GM12878 (cell line): ENCODE data around the gene B3GALT4. TPM values are rescaled to one million over a fixed set of nuclear protein-coding genes. Genes with fewer than 3 reads are reported as not detected.
A peak's percentile ranks its signal among the peaks of the same experiment; 100 is the strongest.

Experiments used
- BCL11A ChIP-seq: IDR thresholded peaks from 2 replicates; pipeline ENCODE4 v1.6.1; 2011; ENCODE audit warnings: low read depth, low read length
- E2F8 ChIP-seq: fragments of 450-650 bp; IDR thresholded peaks from 2 replicates; pipeline ENCODE4 v1.6.1; 2018; ENCODE audit warnings: mild to moderate bottlenecking, low read depth, moderate library complexity; ENCODE audit not compliant: partially characterized antibody
- EP300 ChIP-seq, 2 experiments: fragments of 150-350 bp in 1 of 2; IDR thresholded peaks; 2 replicates each; pipeline ENCODE4 v1.6.1; 2011 to 2012; ENCODE audit warnings: low read depth in 2 of 2, low read length in 2 of 2, borderline replicate concordance in 1 of 2, improper control_type of control experiment in 1 of 2, inconsistent platforms in 1 of 2; ENCODE audit not compliant: control insufficient read depth in 1 of 2
- ESRRA ChIP-seq: IDR thresholded peaks from 2 replicates; pipeline ENCODE4 v1.6.1; 2012; ENCODE audit warnings: mild to moderate bottlenecking, low read length, improper control_type of control experiment
- FOXM1 ChIP-seq: IDR thresholded peaks from 2 replicates; pipeline ENCODE4 v1.6.1; 2012; ENCODE audit warnings: low read depth, mild to moderate bottlenecking, inconsistent platforms, low read length, moderate library complexity
- HCFC1 ChIP-seq: fragments of 150-350 bp; IDR thresholded peaks from 2 replicates; pipeline ENCODE4 v1.6.1; 2014; ENCODE audit warnings: low read length
- HDAC6 ChIP-seq: fragments of 200-600 bp; sonication (generic); IDR thresholded peaks from one replicate; pipeline ENCODE4 v1.8.0; 2017; ENCODE audit warnings: antibody characterized with exemption; ENCODE audit not compliant: unreplicated experiment
- HDGF ChIP-seq: fragments of 450-650 bp; IDR thresholded peaks from 2 replicates; pipeline ENCODE4 v1.6.1; 2016; ENCODE audit warnings: antibody characterized with exemption
- KAT2A ChIP-seq: conservative IDR thresholded peaks from 2 replicates; pipeline ENCODE4 v1.6.1; 2011; ENCODE audit warnings: low read depth, low read length; ENCODE audit not compliant: control insufficient read depth
- MTA2 ChIP-seq: fragments of 450-650 bp; IDR thresholded peaks from 2 replicates; pipeline ENCODE4 v1.6.1; 2016; ENCODE audit warnings: low read depth, mild to moderate bottlenecking, moderate library complexity
- MYB ChIP-seq: fragments of 150-350 bp; IDR thresholded peaks from 2 replicates; pipeline ENCODE4 v1.6.1; 2014; ENCODE audit warnings: mild to moderate bottlenecking, low read depth, low read length, borderline replicate concordance
- MYC ChIP-seq: IDR thresholded peaks from 2 replicates; pipeline ENCODE4 v1.6.1; 2011; ENCODE audit warnings: mild to moderate bottlenecking, low read length, moderate library complexity, inconsistent platforms; ENCODE audit not compliant: insufficient read depth, insufficient replicate concordance, insufficient read length, severe bottlenecking
- NBN ChIP-seq: fragments of 450-650 bp; IDR thresholded peaks from 2 replicates; pipeline ENCODE4 v1.6.1; 2016
- RAD21 ChIP-seq: IDR thresholded peaks from 2 replicates; pipeline ENCODE4 v1.6.1; 2011; ENCODE audit warnings: mild to moderate bottlenecking, low read depth, low read length, moderate library complexity; ENCODE audit not compliant: insufficient read depth
- RELA ChIP-seq: fragments of 450-650 bp; IDR thresholded peaks from 2 replicates; pipeline ENCODE4 v1.8.0; 2014; ENCODE audit warnings: borderline replicate concordance; ENCODE audit not compliant: partially characterized antibody
- SIN3A ChIP-seq: IDR thresholded peaks from 2 replicates; pipeline ENCODE4 v1.6.1; 2012; ENCODE audit warnings: low read depth, low read length, improper control_type of control experiment
- SKIL ChIP-seq: fragments of 450-650 bp; IDR thresholded peaks from 2 replicates; pipeline ENCODE4 v1.6.1; 2017; ENCODE audit warnings: mild to moderate bottlenecking, low read depth, inconsistent platforms; ENCODE audit not compliant: poor library complexity, severe bottlenecking
- SMAD5 ChIP-seq: IDR thresholded peaks from 2 replicates; pipeline ENCODE4 v1.6.1; 2016; ENCODE audit warnings: antibody characterized with exemption, low read depth
- TAF1 ChIP-seq: IDR thresholded peaks from 2 replicates; pipeline ENCODE4 v1.6.1; 2011; ENCODE audit warnings: mild to moderate bottlenecking, low read depth, low read length, borderline replicate concordance
- TCF3 ChIP-seq: IDR thresholded peaks from 2 replicates; pipeline ENCODE4 v1.6.1; 2012; ENCODE audit warnings: low read depth, mild to moderate bottlenecking, low read length, borderline replicate concordance; ENCODE audit not compliant: insufficient read depth
- TCF7 ChIP-seq: IDR thresholded peaks from 2 replicates; pipeline ENCODE4 v1.6.1; 2014; ENCODE audit warnings: antibody characterized with exemption, borderline replicate concordance
- YY1 ChIP-seq: IDR thresholded peaks from 2 replicates; pipeline ENCODE4 v1.6.1; 2011; ENCODE audit warnings: low read depth, mild to moderate bottlenecking, low read length
- ZNF217 ChIP-seq: fragments of 450-650 bp; IDR thresholded peaks from 2 replicates; pipeline ENCODE4 v1.6.1; 2017; ENCODE audit warnings: antibody characterized with exemption, mild to moderate bottlenecking
- ZNF384 ChIP-seq: IDR thresholded peaks from 2 replicates; pipeline ENCODE4 v1.6.1; 2012; ENCODE audit warnings: low read depth, mild to moderate bottlenecking, low read length, improper control_type of control experiment, borderline replicate concordance
- polyA plus RNA-seq, 11 experiments: library from polyadenylated mRNA; depleted of rRNA in 4 of 11; unstranded in 6 of 11; stranded (reverse) in 5 of 11; fragments of >200 nt; fragmentation: Nextera tagmentation in 4 of 11; fragmentation: Illumina TruSeq in 1 of 11; extraction: Ambion mirVana in 4 of 11; extraction: Trizol in 1 of 11; gene quantifications; 1 replicate in 1 of 11; 2 replicates in 10 of 11; pipeline versions ENCODE4 v1.2.1 to v1.2.3, GENCODE V29; 2011 to 2016; ENCODE audit warnings: inconsistent platforms in 2 of 11, missing spikeins in 2 of 11, low read depth in 1 of 11
- total RNA-seq, 4 experiments: library from RNA; depleted of rRNA in 3 of 4; stranded (reverse); fragments of >200 nt in 3 of 4; fragmentation: Illumina TruSeq in 1 of 4; extraction: Trizol in 1 of 4; gene quantifications; 2 replicates each; pipeline versions ENCODE4 v1.2.1 to v1.2.3, GENCODE V29; 2013 to 2021
- TF ChIP-seq, protein P1 (sequence below): fragments of 450-650 bp; IDR thresholded peaks from 2 replicates; pipeline ENCODE4 v1.6.1; 2017; ENCODE audit warnings: borderline replicate concordance

Gene B3GALT4
- total and polyA plus RNA-seq, 10 of the 15 experiments (the other 5 are each of a cell fraction or from before 2014, with no cell fraction given), result 0.27 to 8.2 (median 2.6) TPM

DNA sequence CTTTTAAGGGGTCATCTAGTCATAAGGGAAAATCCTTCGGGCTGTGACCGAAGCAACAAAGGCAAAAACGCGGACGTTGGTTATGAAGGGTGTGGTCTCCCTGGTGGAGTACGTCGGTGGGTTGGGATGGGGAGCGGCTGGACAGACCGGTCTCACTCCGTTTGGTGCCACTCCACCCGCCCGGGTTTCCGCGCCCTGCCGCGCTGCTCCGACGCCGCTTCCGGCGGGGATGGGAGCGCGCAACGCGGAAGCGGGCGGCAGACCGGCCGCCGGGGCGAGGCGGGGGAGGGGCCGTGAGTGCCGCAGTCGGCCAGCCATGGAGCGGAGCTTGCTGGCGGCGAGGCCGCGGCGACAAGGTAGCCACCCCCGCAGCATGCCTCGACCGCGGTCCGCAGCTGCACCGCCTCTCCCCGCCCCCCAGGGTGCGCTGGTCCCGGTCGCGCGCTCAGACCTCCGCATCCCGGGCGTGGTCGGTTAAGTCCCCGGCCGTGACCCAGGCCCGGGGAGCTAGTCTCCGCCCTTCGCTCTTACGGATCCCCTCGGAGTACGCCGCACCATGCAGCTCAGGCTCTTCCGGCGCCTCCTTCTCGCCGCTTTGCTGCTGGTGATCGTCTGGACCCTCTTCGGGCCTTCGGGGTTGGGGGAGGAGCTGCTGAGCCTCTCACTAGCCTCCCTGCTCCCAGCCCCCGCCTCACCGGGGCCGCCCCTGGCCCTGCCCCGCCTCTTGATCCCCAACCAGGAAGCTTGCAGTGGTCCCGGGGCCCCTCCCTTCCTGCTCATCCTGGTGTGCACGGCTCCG is at the start of gene B3GALT4 (continued):
- no peak for TF ChIP-seq HDAC6
- no peak; the same call in 1 of the 2 replicates for TF ChIP-seq SMAD5
- peak; percentile 63 for TF ChIP-seq NBN
- TF ChIP-seq MYB, result no peak
- TF ChIP-seq ZNF217, result peak; percentile 48; the same call in 1 of the 2 replicates
- no peak for TF ChIP-seq SKIL
- no peak for TF ChIP-seq MTA2
- 0 out of 4 replicates have a peak, but pooled peaks of 1 of the 2 experiments have one; percentile 9 for TF ChIP-seq EP300 (IDR thresholded peaks at IDR 0.05; ENCODE audit: borderline replicate concordance in 1 of 2, control insufficient read depth in 1 of 2, low read depth in 2 of 2, low read length in 2 of 2)
- TF ChIP-seq TCF7, result no peak
- TF ChIP-seq YY1, result peak; percentile 73
- TF ChIP-seq ZNF384, result no peak
- peak; percentile 70; the same call in 1 of the 2 replicates for TF ChIP-seq TAF1
- TF ChIP-seq HDGF, result peak; percentile 51
- 0 out of 2 replicates have a peak, but pooled peaks have one; percentile 52 for TF ChIP-seq SIN3A
- TF ChIP-seq KAT2A, result no peak
- no peak for TF ChIP-seq RAD21
- peak; percentile 17 for TF ChIP-seq RELA
- 0 out of 2 replicates have a peak, but pooled peaks have one; percentile 26 for TF ChIP-seq ESRRA
- TF ChIP-seq MYC, result peak; percentile 58
- no peak for TF ChIP-seq FOXM1
- peak; percentile 71 for TF ChIP-seq TCF3
- TF ChIP-seq E2F8, result peak; percentile 50
- TF ChIP-seq BCL11A, result 0 out of 2 replicates have a peak, but pooled peaks have one; percentile 3
- peak; percentile 51 for TF ChIP-seq HCFC1
- TF ChIP-seq, protein P1, sequence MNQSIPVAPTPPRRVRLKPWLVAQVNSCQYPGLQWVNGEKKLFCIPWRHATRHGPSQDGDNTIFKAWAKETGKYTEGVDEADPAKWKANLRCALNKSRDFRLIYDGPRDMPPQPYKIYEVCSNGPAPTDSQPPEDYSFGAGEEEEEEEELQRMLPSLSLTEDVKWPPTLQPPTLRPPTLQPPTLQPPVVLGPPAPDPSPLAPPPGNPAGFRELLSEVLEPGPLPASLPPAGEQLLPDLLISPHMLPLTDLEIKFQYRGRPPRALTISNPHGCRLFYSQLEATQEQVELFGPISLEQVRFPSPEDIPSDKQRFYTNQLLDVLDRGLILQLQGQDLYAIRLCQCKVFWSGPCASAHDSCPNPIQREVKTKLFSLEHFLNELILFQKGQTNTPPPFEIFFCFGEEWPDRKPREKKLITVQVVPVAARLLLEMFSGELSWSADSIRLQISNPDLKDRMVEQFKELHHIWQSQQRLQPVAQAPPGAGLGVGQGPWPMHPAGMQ, result no peak
